HG02885 (cell line): Measurements from ENCODE around the gene PER3.

ENCODE experiments used
- ATAC-seq: cut with Tn5 transposase; IDR thresholded peaks from one replicate; pipeline ENCODE4 v1.9.1; 2021; ENCODE audit warnings: mild to moderate bottlenecking; ENCODE audit not compliant: unreplicated experiment, poor library complexity

Gene PER3

GRCh38 chr1:7827126-7827955 lies 43.2 kb downstream of the PER3 start:
- no peak for ATAC-seq

- ATAC-seq = no peak
Measured at GRCh38 chr1:7831458-7831857, 47.4 kb downstream of the PER3 start.

GRCh38 chr1:7833035-7833434 lies 48.9 kb downstream of the PER3 start:
- no peak for ATAC-seq

GRCh38 chr1:7838714-7839113 lies 54.6 kb downstream of the PER3 start:
- ATAC-seq = no peak

GRCh38 chr1:7839526-7839925 lies 55.4 kb downstream of the PER3 start:
- no peak for ATAC-seq

GRCh38 chr1:7842517-7842916 lies 58.4 kb downstream of the PER3 start:
- no peak for ATAC-seq

- no peak for ATAC-seq
Measured at GRCh38 chr1:7845761-7846160, 61.7 kb downstream of the PER3 start.

GRCh38 chr1:7846656-7847055 lies 62.6 kb downstream of the PER3 start:
- no peak for ATAC-seq

GRCh38 chr1:7847599-7847998 lies 63.5 kb downstream of the PER3 start:
- ATAC-seq = no peak

- ATAC-seq = no peak
Measured at GRCh38 chr1:7850786-7851185, 66.7 kb downstream of the PER3 start.

GRCh38 chr1:7852804-7853683 lies 69.0 kb downstream of the PER3 start, which contains the start of gene UTS2:
TSS of gene UTS2 (minus strand) at chr1:7853065. CDS start at chr1:7853003, 62 bp downstream.
- ATAC-seq = no peak

- ATAC-seq = no peak
Measured at GRCh38 chr1:7853684-7854026, 69.6 kb downstream of the PER3 start.

GRCh38 chr1:7856345-7856744 lies 72.3 kb downstream of the PER3 start:
- no peak for ATAC-seq

- ATAC-seq = no peak
Measured at GRCh38 chr1:7857000-7857399, 72.9 kb downstream of the PER3 start.

- ATAC-seq = no peak
Measured at GRCh38 chr1:7857985-7858384, 73.9 kb downstream of the PER3 start.

- no peak for ATAC-seq
Measured at GRCh38 chr1:7859406-7859805, 75.3 kb downstream of the PER3 start.

GRCh38 chr1:7860130-7860529 lies 76.0 kb downstream of the PER3 start:
- no peak for ATAC-seq

- no peak for ATAC-seq
Measured at GRCh38 chr1:7861452-7861851, 77.4 kb downstream of the PER3 start.

GRCh38 chr1:7862211-7863060 lies 78.3 kb downstream of the PER3 start:
- ATAC-seq = no peak

GRCh38 chr1:7863756-7864328 lies 79.8 kb downstream of the PER3 start:
- no peak for ATAC-seq
